Loucy (cell line): ENCODE results near the gene GPHN.

Experiments
- H2AFZ ChIP-seq: fragments of 200-600 bp; sonication (generic); 2 replicates; pipeline ENCODE4 v1.6.0; 2016; ENCODE audit warnings: antibody characterized with exemption, mild to moderate bottlenecking, low read length, moderate library complexity
- H3F3A ChIP-seq: fragments of 200-600 bp; 2 replicates; pipeline ENCODE4 v1.6.0; 2016; ENCODE audit warnings: antibody characterized with exemption, low read depth, mild to moderate bottlenecking
- H3K27me3 ChIP-seq: fragments of 200-600 bp; sonication (generic); 2 replicates; pipeline ENCODE4 v1.6.1; 2014; ENCODE audit warnings: low read length, mild to moderate bottlenecking; ENCODE audit not compliant: insufficient read depth, poor library complexity, severe bottlenecking
- H3K36me3 ChIP-seq: fragments of 200-600 bp; sonication (generic); 2 replicates; pipeline ENCODE4 v1.6.1; 2016; ENCODE audit warnings: low read length; ENCODE audit not compliant: insufficient read depth
- H3K4me1 ChIP-seq: fragments of 200-600 bp; sonication (generic); 2 replicates; pipeline ENCODE4 v1.5.1; 2014; ENCODE audit warnings: low read length, mild to moderate bottlenecking; ENCODE audit not compliant: insufficient read depth, poor library complexity, severe bottlenecking
- H3K4me2 ChIP-seq: fragments of 200-600 bp; sonication (generic); 2 replicates; pipeline ENCODE4 v1.6.0; 2014; ENCODE audit warnings: antibody characterized with exemption, low read length, low read depth, mild to moderate bottlenecking; ENCODE audit not compliant: poor library complexity, severe bottlenecking
- H3K4me3 ChIP-seq: fragments of 200-600 bp; sonication (generic); 2 replicates; pipeline ENCODE4 v1.5.1; 2014; ENCODE audit warnings: low read length, mild to moderate bottlenecking, mixed read lengths; ENCODE audit not compliant: poor library complexity, severe bottlenecking
- H3K79me2 ChIP-seq: fragments of 200-600 bp; sonication (generic); 2 replicates; pipeline ENCODE4 v1.6.1; 2014; ENCODE audit warnings: low read length; ENCODE audit not compliant: insufficient read depth
- H3K9ac ChIP-seq: fragments of 200-600 bp; sonication (generic); 2 replicates; pipeline ENCODE4 v1.6.0; 2014; ENCODE audit warnings: mild to moderate bottlenecking, low read depth, low read length, moderate library complexity; ENCODE audit not compliant: poor library complexity, severe bottlenecking
- H3K9me2 ChIP-seq: fragments of 200-600 bp; sonication (generic); replicated peaks from 2 replicates; pipeline ENCODE4 v1.6.1; 2016; ENCODE audit warnings: low read depth, low read length, mixed read lengths
- H3K9me3 ChIP-seq: fragments of 200-600 bp; sonication (generic); 2 replicates; pipeline ENCODE4 v1.6.1; 2014; ENCODE audit warnings: mild to moderate bottlenecking, antibody characterized with exemption, low read length, low read depth; ENCODE audit not compliant: insufficient read depth
- H4K20me1 ChIP-seq: fragments of 200-600 bp; sonication (generic); 2 replicates; pipeline ENCODE4 v1.6.0; 2014; ENCODE audit warnings: antibody characterized with exemption, low read length, mild to moderate bottlenecking; ENCODE audit not compliant: insufficient read depth, poor library complexity, severe bottlenecking
- CTCF ChIP-seq: fragments of 200-600 bp; sonication (generic); conservative IDR thresholded peaks from 2 replicates; pipeline ENCODE4 v1.5.1; 2014; ENCODE audit warnings: mild to moderate bottlenecking, antibody characterized with exemption, low read length
- EZH2phosphoT487 ChIP-seq: fragments of 200-600 bp; IDR thresholded peaks from 2 replicates; pipeline ENCODE4 v1.6.1; 2018; ENCODE audit warnings: antibody characterized with exemption, mild to moderate bottlenecking, moderate library complexity, borderline replicate concordance

Gene GPHN

GRCh38 chr14:67050896-67051295 is 542.9 kb downstream of the GPHN start:
- Histone ChIP-seq H3K36me3 (peaks cover 8% of the 10 kb centered on the region; the same call in 1 of the 2 replicates), H3K27me3 (no peaks in the 10 kb centered on the region), H3K9me2 (no peaks in the 10 kb centered on the region)

GRCh38 chr14:67056684-67057083 is 548.7 kb downstream of the GPHN start:
- Histone ChIP-seq H3K4me1 (peaks cover 4% of the 10 kb centered on the region), H3K79me2 (no peaks in the 10 kb centered on the region), H3K9me3 (no peaks in the 10 kb centered on the region; the same call in 1 of the 2 replicates), H3K9me2 (no peaks in the 10 kb centered on the region), H3K4me2 (no peak overlapping the region), H3K4me3 (no peak overlapping the region), H3F3A (no peaks in the 10 kb centered on the region), H4K20me1 (no peaks in the 10 kb centered on the region), H3K36me3 (no peaks in the 10 kb centered on the region), H2AFZ (no peak overlapping the region), H3K27me3 (no peaks in the 10 kb centered on the region), H3K9ac (no peak overlapping the region)
- no peak for TF ChIP-seq CTCF
- no peak for TF ChIP-seq EZH2phosphoT487

More at GRCh38 chr14:67050896-67051295, 542.9 kb downstream of the GPHN start:
- H3F3A ChIP-seq, result no peaks in the 10 kb centered on the region
- H3K4me3 ChIP-seq, result no peak overlapping the region
- no peak overlapping the region for H2AFZ ChIP-seq
- H3K9me3 ChIP-seq, result no peaks in the 10 kb centered on the region; the same call in 1 of the 2 replicates
- H3K9ac ChIP-seq, result no peak overlapping the region
- H4K20me1 ChIP-seq, result no peaks in the 10 kb centered on the region
- TF ChIP-seq EZH2phosphoT487, result no peak
- TF ChIP-seq CTCF, result no peak
- H3K79me2 ChIP-seq, result no peaks in the 10 kb centered on the region
- H3K4me2 ChIP-seq, result no peak overlapping the region
- H3K4me1 ChIP-seq, result peaks cover 20% of the 10 kb centered on the region

GRCh38 chr14:67059596-67059995 is 551.6 kb downstream of the GPHN start:
- Histone ChIP-seq H4K20me1 (no peaks in the 10 kb centered on the region), H3F3A (no peaks in the 10 kb centered on the region), H3K9me2 (no peaks in the 10 kb centered on the region), H3K27me3 (no peaks in the 10 kb centered on the region), H3K9me3 (no peaks in the 10 kb centered on the region), H3K4me1 (no peaks in the 10 kb centered on the region), H3K9ac (no peak overlapping the region), H2AFZ (no peak overlapping the region), H3K79me2 (no peaks in the 10 kb centered on the region), H3K36me3 (no peaks in the 10 kb centered on the region), H3K4me3 (no peak overlapping the region), H3K4me2 (no peak overlapping the region)
- TF ChIP-seq EZH2phosphoT487 (no peak), CTCF (no peak)
